HG02981 (cell line): ENCODE measurements around the gene ZNF512B.
"Not testable (repeated sequence)": the region's sequence is repeated elsewhere in the genome, so short reads cannot be mapped to it uniquely, and the experiment has no call there.

Experiments used
- ATAC-seq: cut with Tn5 transposase; IDR thresholded peaks from one replicate; pipeline ENCODE4 v1.9.1; 2021; ENCODE audit warnings: mild to moderate bottlenecking, moderate library complexity; ENCODE audit not compliant: unreplicated experiment

The ZNF512B gene, protein sequence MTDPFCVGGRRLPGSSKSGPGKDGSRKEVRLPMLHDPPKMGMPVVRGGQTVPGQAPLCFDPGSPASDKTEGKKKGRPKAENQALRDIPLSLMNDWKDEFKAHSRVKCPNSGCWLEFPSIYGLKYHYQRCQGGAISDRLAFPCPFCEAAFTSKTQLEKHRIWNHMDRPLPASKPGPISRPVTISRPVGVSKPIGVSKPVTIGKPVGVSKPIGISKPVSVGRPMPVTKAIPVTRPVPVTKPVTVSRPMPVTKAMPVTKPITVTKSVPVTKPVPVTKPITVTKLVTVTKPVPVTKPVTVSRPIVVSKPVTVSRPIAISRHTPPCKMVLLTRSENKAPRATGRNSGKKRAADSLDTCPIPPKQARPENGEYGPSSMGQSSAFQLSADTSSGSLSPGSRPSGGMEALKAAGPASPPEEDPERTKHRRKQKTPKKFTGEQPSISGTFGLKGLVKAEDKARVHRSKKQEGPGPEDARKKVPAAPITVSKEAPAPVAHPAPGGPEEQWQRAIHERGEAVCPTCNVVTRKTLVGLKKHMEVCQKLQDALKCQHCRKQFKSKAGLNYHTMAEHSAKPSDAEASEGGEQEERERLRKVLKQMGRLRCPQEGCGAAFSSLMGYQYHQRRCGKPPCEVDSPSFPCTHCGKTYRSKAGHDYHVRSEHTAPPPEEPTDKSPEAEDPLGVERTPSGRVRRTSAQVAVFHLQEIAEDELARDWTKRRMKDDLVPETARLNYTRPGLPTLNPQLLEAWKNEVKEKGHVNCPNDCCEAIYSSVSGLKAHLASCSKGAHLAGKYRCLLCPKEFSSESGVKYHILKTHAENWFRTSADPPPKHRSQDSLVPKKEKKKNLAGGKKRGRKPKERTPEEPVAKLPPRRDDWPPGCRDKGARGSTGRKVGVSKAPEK

DNA sequence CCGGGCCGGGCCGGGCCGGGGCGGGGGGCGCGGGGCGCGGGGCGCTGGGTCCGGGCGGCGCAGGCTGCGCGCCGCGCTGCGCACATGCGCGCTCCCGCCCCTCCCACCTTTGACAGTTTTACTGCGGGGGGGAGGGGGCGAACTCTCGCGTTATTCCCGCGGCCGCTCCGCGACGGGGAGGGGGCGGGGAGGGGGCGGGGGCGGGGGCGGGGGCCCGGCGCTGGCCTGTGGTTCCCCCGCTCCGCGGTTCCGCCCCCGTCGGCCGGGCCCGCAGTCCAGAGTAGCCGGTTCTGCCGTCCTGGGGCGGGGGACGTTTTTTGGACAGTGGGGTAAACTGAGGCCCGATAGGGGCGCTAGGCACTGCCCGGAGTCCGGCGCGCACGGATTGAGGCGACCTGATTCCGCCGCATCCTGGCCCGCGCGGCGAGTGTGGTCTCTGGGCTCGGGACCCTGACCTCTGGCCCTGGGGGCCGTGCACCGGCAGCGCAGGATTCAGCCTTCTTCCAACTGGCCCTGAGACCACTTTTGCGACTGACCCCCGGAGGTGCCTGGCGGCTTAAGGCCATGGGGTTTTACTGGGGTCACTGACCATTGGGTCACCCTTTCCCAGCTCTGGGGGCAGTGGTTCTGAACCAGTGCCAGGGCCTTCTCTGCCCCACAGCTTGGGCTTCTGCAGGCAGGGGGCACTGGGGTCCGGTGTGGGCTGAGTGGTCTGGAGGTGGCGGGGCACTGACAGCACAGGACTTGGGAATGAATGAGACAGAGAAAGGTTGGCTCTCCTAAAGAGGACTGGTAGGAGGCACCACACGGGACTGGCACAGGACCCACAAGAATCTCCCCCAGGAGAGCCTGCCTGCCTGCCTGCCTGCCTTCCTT lies at the start of gene ZNF512B:
Gene ZNF512B, minus strand, starts transcription at position 93 of the 876 bp plus-strand sequence. CDS start 1,980 bp downstream, outside the sequence.
- no peak for ATAC-seq

DNA sequence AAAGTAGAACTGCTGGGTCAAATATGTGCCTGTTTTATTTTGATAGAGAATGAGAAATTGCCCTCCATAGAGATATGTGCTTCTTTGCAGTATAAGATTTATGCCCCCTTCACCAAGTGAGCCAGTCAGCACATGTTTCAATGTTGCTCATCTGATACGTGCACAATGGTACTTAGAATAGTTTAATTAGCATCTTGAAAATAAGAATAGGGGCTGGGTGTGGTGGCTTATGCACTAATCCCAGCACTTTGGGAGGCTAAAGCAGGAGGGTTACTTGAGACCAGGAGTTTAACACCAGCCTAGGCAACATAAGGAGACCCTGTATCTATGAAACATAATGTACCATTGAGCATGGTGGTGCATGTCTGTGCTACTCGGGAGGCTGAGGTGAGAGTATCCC lies 45.9 kb upstream of the ZNF512B start:
- no peak for ATAC-seq

DNA sequence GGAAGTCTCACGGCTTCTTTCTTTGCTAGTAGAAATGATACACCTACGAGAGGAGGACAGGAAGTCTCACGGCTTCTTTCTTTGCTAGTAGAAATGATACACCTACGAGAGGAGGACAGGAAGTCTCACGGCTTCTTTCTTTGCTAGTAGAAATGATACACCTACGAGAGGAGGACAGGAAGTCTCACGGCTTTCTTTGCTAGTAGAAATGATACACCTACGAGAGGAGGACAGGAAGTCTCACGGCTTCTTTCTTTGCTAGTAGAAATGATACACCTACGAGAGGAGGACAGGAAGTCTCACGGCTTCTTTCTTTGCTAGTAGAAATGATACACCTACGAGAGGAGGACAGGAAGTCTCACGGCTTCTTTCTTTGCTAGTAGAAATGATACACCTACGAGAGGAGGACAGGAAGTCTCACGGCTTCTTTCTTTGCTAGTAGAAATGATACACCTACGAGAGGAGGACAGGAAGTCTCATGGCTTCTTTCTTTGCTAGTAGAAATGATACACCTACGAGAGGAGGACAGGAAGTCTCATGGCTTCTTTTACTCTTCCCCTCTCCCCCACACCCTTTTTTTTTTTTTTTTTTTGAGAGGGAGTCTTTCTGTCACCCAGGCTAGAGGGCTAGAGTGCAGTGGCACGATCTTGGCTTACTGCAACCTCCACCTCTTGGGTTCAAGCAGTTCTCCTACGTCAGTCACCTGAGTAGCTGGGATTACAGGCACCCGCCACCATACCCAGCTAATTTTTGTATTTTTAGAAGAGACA lies 42.8 kb upstream of the ZNF512B start:
- not testable (repeated sequence) for ATAC-seq

DNA sequence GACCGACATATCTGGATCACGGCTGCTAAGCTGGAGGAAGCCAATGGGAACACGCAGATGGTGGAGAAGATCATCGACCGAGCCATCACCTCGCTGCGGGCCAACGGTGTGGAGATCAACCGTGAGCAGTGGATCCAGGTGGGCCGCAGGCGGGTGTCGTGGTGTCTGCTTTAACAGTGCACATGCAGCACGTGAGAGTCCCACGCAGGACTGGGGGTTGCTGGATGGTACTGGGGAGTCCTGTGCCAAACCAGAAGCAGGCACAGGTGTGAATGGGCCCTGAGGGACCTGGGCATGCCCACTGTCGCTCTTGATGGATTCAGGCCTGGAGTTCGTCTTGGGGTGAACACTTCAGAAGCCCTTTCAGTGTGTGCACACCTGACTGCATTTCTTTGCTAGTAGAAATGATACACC lies 41.6 kb upstream of the ZNF512B start:
- ATAC-seq = no peak

DNA sequence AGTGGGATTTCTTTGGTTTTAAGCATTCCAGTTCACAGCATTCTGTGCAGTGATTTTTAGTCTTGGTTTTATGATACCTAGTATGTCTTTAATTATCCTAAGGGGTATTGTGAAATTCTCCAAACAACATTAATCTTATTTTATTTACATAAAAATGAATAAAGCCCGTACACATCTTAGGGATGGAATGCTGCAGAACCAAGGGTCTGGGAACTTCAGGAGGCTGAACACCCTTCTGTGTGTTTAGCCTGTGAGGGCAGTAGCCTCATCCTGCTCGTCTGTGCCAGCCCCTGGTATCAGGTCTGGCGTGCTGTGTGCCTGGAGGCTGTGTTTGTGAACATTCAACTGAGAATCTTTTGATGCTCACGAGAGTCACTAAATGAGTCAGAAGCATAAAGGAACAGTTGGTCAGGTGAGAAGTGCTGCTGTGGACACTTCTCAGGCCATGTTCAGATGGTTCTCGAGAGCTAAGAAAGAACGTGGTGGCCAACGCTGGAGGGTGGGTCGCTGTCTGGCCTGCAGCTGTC lies 41.0 kb upstream of the ZNF512B start:
- no peak for ATAC-seq

DNA sequence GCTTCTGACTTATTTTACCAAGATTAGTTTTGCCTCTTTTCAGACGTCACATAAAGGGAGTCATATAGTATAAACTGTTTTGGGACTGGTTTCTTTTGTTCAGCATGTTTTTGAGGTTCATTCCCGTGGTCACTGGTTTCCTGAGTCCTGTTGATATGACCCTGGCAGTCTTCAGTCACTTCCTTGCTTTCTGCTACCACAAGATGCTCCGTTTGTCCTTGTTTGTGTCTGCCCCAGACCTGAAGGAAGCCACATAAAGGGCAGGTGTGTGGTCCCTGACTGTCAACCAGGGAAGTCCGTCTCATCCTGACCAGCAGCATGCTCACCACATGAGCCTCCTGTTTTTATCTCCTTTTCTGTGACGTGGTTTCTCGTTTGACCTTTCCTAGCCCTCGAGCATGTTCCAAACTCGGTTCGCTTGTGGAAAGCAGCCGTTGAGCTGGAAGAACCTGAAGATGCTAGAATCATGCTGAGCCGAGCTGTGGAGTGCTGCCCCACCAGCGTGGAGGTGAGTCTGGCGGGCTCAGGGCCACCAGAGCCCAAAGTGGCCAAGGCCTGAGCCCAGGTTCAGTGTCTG lies 40.2 kb upstream of the ZNF512B start:
- ATAC-seq = no peak

DNA sequence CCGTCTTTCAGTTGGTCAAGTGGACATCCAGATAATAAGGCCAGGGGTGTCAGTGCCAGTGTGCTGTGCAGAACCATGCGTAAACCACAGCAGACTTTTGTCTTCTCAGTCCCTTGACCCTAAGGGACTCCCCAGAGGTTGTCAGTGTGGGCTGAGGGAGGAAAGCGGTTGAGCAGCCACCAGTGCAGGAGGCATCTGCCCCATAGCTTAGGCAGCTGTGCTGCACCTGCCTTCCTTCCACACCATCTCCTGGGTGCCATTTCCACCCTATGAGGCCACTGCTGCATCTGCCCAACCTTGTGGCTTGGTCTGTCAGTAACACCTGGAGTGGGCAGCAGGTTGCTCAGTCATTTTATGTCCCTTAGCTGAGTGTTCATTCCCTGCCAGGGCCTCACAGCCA lies 37.2 kb upstream of the ZNF512B start:
- no peak for ATAC-seq

DNA sequence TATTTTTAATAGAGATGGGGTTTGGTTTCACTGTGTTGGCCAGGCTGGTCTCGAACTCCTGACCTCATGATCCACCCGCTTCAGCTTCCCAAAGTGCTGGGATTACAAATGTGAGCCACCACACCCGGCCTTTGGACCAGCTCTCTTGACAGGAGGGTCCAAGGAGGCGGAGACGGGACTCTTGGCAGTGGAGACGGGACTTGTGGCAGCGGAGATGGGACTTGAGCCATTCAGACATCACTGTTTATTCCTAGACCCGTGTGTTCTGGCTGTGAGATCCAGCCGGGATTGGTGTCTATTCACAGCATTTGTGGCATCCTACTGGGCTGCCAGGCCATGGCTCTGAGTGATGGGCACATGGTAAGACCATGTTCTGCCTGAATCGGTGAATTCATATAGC lies 36.8 kb upstream of the ZNF512B start:
- no peak for ATAC-seq

DNA sequence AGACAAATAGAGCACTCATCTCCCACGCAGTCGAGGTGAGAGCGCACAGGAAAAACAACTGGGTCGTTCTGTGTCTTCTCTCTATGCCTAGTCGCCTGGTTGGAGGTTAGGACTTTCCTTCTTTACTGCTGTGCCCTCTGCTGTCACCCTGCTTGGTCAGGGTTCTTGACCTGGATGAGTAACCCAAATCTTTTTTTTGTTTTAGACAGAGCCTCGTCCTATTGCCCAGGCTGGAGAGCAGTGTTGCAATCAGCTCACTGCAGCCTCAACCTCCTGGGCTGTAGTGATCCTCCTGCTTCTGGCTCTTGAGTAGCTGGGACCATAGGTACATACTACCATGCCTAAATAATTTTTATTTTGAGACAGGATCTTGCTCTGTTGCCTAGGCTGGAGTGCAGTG lies 35.7 kb upstream of the ZNF512B start:
- ATAC-seq = no peak

DNA sequence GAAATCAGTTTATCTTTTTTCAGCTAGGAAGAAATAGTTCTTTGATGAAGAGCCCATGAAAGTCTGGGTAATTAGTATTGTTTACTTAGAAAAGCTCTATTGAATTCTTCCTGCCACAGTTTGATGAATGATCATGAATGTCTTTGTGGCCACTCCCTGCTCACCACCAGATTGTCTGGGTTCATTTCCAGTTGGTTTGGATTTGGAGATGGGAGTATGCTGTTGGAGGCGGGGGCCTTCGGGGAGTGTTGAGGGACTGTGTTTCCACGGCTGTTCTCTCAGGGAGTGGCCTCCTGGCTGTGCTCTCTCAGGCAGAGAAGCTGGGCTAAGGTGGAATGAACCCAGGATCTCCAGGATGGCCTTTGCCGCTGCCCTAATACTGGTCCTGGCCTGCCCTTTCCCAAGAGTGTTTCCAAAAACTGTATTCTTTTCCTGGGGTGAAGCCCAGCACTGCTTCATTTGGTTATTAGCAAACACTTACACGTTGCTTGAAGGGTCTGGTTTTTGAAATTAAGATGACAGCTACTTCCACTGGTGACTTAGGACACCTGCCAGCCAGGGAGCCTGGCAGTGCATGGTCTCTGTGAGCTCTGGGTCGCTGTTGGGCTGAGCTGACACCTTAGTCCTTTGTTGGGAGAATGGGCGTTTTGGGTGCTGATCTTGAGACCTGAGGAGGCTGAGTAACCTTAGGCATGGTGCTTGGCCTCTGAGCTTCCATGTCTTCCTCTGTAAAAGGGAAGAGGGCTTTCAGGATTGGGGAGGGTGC lies 34.4 kb upstream of the ZNF512B start:
- no peak for ATAC-seq

DNA sequence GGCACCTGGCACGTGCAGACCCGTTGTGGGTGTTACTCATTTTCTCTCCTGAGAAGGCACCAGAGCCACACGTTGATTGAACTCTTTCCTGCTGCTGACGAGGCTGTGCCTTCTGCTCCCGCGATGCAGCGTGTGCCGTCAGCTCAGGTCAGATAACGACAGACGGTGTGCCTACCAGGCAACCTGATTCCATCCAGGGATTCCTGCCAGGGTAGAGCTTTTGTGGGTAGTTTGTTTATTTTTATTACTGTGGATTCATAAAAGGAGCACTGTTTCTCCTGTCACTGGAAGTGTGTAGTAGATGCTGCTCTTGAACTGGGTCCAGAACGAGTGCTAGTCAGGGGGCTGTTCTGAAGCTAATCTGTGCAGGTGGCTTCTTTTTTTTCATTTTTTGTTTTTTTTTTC lies 31.9 kb upstream of the ZNF512B start:
- ATAC-seq = no peak

DNA sequence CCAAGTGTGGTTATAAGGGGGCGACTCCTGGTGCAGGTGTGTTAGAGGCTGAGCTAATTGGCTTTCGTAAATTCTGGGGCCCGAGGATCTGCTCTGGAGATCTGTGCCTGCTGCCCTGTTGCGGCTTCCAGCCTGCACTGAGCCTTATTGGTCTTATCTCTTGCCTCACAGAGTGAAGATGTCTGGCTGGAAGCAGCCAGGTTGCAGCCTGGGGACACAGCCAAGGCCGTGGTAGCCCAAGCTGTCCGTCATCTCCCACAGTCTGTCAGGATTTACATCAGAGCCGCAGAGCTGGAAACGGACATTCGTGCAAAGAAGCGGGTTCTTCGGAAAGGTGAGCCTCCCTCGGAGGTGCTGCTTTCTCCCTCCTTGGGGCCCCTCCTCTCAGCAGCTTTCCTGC lies 31.2 kb upstream of the ZNF512B start:
- ATAC-seq = no peak

DNA sequence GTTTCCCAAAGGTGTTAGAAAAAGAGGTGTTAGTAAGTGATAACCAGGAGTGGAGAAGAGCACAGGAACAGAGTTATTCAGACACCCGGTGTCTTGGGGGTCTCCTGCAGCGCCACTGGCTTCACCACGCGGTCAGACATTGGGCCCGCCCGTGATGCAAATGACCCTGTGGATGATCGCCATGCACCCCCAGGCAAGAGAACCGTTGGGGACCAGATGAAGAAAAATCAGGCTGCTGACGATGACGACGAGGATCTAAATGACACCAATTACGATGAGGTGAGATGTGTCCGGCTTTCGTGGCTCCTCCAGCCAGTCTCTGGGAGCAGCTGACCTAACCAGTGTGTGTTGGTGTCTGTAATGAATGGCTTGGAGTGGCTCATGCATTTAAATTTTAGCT lies 13.2 kb upstream of the ZNF512B start:
- ATAC-seq = no peak

DNA sequence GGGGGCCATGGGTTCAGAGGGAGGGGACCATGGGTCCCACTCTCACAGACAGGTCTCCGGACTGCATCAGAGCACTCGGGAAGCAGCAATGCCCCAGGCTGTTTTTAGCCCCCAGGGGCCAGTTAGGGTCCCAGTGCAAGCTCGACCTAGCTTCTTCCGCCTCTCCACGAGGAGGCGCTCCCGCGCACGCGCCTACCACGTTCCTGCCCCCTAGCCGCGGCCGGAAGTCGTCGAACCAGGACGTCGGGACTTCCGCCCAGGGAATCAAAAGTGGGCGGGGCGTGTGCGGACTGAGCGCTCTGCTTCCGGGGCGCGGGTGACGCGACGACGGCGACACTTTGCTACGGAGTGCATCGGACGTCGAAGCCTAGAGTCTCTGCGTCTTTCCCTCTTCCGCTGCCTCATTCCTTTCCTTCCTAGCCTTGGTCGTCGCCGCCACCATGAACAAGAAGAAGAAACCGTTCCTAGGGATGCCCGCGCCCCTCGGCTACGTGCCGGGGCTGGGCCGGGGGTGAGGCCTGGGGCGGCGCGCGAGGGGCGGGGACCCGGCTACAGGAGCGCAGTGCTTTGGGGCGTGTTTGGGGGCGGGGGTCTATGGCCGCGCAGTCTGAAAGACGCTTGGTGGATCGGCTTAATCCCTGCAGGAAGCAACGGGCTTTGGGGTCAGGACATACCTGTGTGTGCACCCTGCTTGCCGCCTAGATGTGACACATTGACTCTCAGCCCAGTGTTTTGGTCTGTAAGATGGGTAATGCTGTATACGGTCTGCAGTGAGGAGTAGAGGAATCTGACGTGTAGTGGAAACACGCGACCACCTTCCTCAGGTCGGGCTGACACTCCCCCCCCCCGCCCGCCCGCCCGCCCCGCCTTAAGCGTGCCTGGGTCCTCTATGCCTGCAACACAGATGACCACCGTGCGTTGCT lies 11.3 kb upstream of the ZNF512B start, which contains the start of gene PRPF6:
Gene PRPF6, plus strand, starts transcription at position 327 of the 923 bp plus-strand sequence. Its CDS starts 114 bp downstream, at position 441.
- ATAC-seq = peak; percentile 58

DNA sequence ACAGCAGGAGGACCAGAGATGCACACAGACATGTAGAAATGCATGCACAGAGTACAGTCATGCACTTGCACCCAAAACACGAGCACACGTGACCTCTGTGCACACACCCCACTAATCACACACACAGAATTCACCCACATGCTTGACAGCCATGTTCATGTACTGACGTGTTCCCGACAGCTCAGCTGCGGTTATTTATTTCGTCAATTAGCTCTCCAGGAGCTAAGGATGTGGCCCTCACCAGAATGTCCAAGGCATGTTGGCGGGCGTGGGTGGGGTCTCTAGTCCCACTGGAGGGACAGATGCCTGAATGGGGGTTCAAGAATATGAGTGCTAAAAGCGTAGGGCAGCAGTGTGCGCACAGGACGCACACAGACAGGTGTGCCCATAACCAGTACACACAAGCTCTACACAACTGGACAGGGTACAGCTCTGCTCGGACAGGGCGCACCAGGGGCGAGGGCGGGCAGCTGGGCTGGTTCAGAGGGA lies 10.6 kb upstream of the ZNF512B start:
- ATAC-seq = no peak

DNA sequence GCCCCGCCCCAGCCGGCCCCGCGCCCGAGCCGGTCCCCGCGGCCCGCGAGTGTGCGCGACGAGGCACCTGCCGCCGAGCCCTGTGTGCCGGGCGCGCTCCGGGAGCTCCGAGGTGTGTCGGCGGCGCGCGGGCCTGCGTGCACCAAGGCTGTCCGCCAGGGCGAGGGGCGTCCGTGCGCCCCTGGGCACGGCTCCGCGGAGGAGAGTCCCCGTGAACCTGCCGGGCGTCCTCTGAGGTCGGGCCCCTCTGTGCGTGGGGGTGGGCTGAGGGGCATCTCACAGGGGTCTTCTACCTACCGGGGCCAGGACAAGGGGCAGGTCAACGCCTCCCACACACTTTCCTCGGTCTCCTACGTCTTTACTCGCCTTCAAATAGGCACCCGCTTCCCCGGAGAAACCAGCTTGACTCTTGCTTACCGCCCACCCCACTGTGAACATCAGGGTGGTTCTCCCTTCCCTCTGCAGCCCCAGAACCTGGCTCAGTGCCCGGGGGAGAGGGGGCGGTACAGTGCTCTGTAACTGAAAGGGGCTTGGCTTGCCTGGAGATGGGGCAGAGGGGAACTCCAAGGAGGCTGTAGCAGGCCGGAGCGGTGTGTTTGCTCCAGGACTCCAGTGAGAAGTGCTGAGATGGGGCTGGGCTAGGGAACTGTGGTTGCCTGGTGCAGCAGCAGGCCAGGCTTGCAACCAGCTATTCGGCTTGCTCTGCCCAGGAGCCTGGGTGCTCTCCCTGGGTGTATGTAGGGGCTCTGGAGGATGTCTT lies 10.0 kb upstream of the ZNF512B start, which contains the start of gene SAMD10:
Gene SAMD10, minus strand, starts transcription at position 86 of the 760 bp plus-strand sequence. CDS start 175 bp downstream, outside the sequence.
- no peak for ATAC-seq

DNA sequence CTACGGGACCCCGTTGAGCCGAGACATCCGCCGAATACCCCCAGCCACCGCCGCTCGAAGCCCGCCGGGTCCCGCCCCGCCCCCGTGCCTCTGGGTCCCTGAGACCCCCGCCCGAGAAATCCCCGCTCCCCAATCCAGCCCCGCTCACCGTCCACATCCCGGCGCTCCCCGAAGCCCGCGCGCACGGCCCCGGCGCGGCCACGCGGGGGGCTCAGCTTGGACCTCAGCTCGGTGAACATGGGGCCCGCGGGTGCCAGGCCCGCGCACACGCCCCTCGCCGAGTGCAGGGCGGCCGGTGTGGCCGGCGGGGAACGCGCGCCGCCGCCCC lies 9.5 kb upstream of the ZNF512B start:
- ATAC-seq = no peak
